Upper lobe of right lung (tissue), 1 donor: ENCODE results near the gene ZCCHC8. TPM values are rescaled to one million over a fixed set of nuclear protein-coding genes. Genes with fewer than 3 reads are reported as not detected.

ENCODE experiments used
- ATAC-seq: fragments of 200-7000 bp; cut with Tn5 transposase; one replicate; pipeline ENCODE4 v1.9.1; 2020; ENCODE audit warnings: mild to moderate bottlenecking, moderate library complexity
- DNase-seq: peaks from one replicate; pipeline ENCODE4 v3.0.0-alpha.2; 2020
- H3K27ac ChIP-seq: fragments of 200-600 bp; one replicate; pipeline ENCODE4 v1.8.0; 2022
- H3K27me3 ChIP-seq: fragments of 200-600 bp; one replicate; pipeline ENCODE4 v1.8.0; 2022; ENCODE audit warnings: mild to moderate bottlenecking
- H3K36me3 ChIP-seq: fragments of 200-600 bp; one replicate; pipeline ENCODE4 v1.8.0; 2022
- H3K4me1 ChIP-seq: fragments of 200-600 bp; one replicate; pipeline ENCODE4 v1.8.0; 2022
- H3K4me3 ChIP-seq: fragments of 200-600 bp; one replicate; pipeline ENCODE4 v1.8.0; 2022; ENCODE audit warnings: mild to moderate bottlenecking
- H3K9me3 ChIP-seq: fragments of 200-600 bp; one replicate; pipeline ENCODE4 v1.8.0; 2022
- intact Hi-C: fragments of 100-400 bp; cut with DNase I; formaldehyde crosslinking; loops from one replicate; pipeline ENCODE4 v1.11.0; 2022
- total RNA-seq: library from RNA; stranded (reverse); fragmentation: NEBNext Ultra II Directional; extraction: Animal tissue kit (Norgen Biotek cat#: 25700); gene quantifications from one replicate; pipeline ENCODE4 v1.2.1, GENCODE V29; 2021
- TF ChIP-seq, protein P1 (sequence below): fragments of 200-600 bp; IDR thresholded peaks from one replicate; pipeline ENCODE4 v1.8.0; 2022; ENCODE audit warnings: antibody characterized with exemption
- donor health status: DM: no; HTN: yes; CAD: no; lungs with severe emphysema.

The ZCCHC8 gene
- total RNA-seq, 1 donor from 2014 or later: 21.2 TPM

DNA sequence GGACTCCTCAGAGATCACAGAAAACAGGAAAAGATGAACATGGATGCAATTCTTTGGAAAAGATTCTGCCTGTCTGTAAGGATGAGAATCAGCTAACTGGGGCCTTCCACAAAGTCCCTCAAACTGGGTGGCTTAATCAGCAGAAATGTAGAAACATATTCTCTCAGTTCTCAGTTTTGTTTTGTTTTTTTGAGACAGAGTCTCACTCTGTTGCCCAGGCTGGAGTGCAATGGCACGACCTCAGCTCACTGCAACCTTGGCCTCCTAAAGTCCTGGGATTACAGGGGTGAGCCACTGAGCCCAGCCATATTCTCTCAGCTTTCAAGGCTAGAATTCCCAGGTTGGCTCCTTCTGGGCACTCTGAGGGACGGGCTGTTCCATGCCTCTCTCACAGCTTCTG is 40.1 kb downstream of the ZCCHC8 start:
- H3K27ac ChIP-seq: no peak overlapping the region
- TF ChIP-seq, protein P1, sequence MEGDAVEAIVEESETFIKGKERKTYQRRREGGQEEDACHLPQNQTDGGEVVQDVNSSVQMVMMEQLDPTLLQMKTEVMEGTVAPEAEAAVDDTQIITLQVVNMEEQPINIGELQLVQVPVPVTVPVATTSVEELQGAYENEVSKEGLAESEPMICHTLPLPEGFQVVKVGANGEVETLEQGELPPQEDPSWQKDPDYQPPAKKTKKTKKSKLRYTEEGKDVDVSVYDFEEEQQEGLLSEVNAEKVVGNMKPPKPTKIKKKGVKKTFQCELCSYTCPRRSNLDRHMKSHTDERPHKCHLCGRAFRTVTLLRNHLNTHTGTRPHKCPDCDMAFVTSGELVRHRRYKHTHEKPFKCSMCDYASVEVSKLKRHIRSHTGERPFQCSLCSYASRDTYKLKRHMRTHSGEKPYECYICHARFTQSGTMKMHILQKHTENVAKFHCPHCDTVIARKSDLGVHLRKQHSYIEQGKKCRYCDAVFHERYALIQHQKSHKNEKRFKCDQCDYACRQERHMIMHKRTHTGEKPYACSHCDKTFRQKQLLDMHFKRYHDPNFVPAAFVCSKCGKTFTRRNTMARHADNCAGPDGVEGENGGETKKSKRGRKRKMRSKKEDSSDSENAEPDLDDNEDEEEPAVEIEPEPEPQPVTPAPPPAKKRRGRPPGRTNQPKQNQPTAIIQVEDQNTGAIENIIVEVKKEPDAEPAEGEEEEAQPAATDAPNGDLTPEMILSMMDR: no peak
- ATAC-seq: no peak
- H3K27me3 ChIP-seq: no peaks in the 10 kb centered on the region
- no peak for DNase-seq
- H3K4me1 ChIP-seq: no peaks in the 10 kb centered on the region
- intact Hi-C loops: no loop called here
- H3K36me3 ChIP-seq: no peaks in the 10 kb centered on the region
- H3K9me3 ChIP-seq: no peaks in the 10 kb centered on the region
- no peak overlapping the region for H3K4me3 ChIP-seq

DNA sequence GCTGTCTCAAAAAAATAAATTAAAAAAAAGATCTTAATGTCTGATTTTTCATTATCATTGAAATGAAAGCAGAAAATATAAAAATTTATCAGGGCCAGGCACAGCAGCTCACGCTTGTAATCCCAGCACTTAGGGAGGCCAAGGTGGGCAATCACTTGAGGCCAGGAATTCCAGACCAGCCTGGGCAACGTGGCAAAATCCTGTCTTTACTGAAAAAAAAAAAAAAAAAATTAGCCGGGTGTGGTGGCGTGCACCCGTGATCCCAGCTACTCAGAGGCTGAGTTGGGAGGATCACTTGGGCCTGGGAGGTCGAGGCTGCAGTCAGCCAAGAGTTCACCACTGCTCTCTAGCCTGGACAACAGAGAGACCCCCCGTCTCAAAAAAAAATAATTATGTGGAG is 40.7 kb downstream of the ZCCHC8 start:
- no peak overlapping the region for H3K4me3 ChIP-seq
- TF ChIP-seq, protein P1: no peak
- intact Hi-C loops: no loop called here
- no peak overlapping the region for H3K27ac ChIP-seq
- ATAC-seq (no peak), DNase-seq (peak; percentile 5)
- H3K27me3 ChIP-seq: no peaks in the 10 kb centered on the region
- H3K36me3 ChIP-seq: no peaks in the 10 kb centered on the region
- H3K9me3 ChIP-seq: no peaks in the 10 kb centered on the region
- H3K4me1 ChIP-seq: no peaks in the 10 kb centered on the region

DNA sequence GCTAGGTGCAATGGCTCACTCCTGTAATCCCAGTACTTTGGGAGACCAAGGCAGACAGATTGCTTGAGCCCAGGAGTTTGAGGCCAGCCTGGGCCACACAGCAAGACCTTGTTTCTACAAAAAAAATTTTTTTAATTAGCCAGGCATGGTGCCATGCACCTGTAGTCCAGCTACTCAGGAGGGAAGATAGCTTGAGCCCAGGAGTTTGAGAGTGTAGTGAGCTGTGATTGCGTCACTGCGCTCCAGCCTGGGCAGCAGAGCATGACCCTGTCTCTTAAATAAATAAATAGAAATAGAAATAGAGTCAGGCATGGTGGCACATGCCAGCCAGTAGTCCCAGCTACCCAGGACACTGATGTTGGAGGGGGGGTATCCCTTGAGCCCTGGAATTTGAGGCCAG is 41.5 kb downstream of the ZCCHC8 start:
- no peaks in the 10 kb centered on the region for H3K9me3 ChIP-seq
- no peaks in the 10 kb centered on the region for H3K4me1 ChIP-seq
- TF ChIP-seq, protein P1: no peak
- ATAC-seq (no peak), DNase-seq (peak; percentile 22)
- no peak overlapping the region for H3K4me3 ChIP-seq
- H3K36me3 ChIP-seq: no peaks in the 10 kb centered on the region
- H3K27ac ChIP-seq: no peak overlapping the region
- intact Hi-C loops: no loop called here
- no peaks in the 10 kb centered on the region for H3K27me3 ChIP-seq

DNA sequence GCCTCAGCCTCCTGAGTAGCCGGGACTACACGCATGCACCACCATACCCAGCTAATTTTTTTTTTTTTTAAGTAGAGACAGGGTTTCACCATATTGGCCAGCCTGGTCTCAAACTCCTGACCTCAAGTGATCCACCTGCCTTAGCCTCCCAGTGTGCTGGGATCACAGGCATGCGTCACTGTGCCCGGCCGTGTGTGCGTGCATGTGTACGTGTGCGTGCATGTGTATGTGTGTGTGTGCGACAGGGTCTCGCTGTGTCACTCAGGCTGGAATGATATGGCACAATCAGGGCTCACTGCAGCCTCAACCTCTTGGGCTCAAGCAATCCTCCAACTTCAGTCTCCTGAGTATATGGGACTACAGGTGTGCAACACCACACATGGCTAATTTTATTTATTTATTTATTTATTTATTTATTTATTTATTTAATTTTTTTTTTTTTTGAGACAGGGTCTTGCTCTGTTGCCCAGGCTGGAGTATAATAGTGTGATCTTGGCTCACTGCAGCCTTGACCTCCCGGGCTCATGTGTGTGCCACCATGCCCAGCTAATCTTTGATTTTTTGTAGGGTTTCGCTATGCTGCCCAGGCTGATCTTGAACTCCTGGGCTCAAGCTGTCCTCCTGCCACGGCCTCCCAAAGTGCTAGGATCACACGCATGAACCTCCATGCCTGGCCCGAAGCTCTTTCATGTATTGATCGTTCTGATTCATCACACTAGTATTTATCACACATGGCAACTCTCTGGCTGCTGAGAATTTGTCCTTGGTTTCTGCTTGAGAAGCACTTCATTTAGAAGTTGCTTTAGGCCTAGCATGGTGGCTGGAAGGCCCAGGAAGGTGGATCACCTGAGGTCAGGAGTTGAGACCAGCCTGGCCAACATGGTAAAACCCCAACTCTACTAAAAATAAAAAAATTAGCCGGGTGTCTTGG is 42.4 kb downstream of the ZCCHC8 start:
- TF ChIP-seq, protein P1: no peak
- H3K27ac ChIP-seq: no peak overlapping the region
- DNase-seq: peak; percentile 31

DNA sequence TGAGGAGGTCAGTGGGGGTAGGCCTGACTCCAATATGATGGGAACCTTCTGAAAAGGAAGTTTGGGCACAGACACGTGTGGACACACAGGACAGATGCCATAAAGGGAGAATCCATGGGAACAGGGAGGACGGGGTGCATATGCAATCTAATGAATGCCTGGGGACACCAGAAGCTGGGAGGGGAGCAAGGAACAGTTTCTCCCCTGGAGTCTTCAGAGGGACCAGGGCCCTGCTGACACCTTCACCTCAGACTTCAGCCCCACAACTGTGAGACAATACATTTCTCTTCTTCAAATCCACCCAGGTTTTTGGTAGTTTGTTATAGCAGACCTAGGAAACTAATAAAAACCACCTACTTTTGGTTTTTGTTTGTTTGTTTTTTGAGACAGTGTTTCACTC is 43.1 kb downstream of the ZCCHC8 start:
- TF ChIP-seq, protein P1: no peak

More for the DNA sequence above, 42.4 kb downstream of the ZCCHC8 start:
- Histone ChIP-seq H3K4me3 (no peak overlapping the region), H3K27me3 (no peaks in the 10 kb centered on the region), H3K36me3 (no peaks in the 10 kb centered on the region), H3K4me1 (no peaks in the 10 kb centered on the region), H3K9me3 (no peaks in the 10 kb centered on the region)
- no peak for ATAC-seq
- intact Hi-C loops: no loop called here

More for the DNA sequence above, 43.1 kb downstream of the ZCCHC8 start:
- ATAC-seq (no peak), DNase-seq (no peak)
- Histone ChIP-seq H3K9me3 (no peaks in the 10 kb centered on the region), H3K4me3 (no peak overlapping the region), H3K4me1 (no peaks in the 10 kb centered on the region), H3K27me3 (no peaks in the 10 kb centered on the region), H3K27ac (no peak overlapping the region), H3K36me3 (no peaks in the 10 kb centered on the region)
- intact Hi-C loops: no loop called here
